Hepatocyte (in vitro differentiated cells): ENCODE measurements around the gene GPATCH4. TPM values are rescaled to one million over a fixed set of nuclear protein-coding genes. Genes with fewer than 3 reads are reported as not detected.

Experiments
- DNase-seq: peaks from one replicate; pipeline ENCODE4 v3.0.0-alpha.2; 2016; ENCODE audit warnings: low spot score
- H2AFZ ChIP-seq: fragments of 200-600 bp; sonication (generic); 2 replicates; pipeline ENCODE4 v1.6.0; 2016; ENCODE audit warnings: antibody characterized with exemption, mild to moderate bottlenecking
- H3K27ac ChIP-seq: fragments of 200-600 bp; sonication (generic); 2 replicates; pipeline ENCODE4 v1.5.1; 2016; ENCODE audit warnings: mild to moderate bottlenecking
- H3K27me3 ChIP-seq: fragments of 200-600 bp; sonication (generic); 2 replicates; pipeline ENCODE4 v1.6.1; 2016
- H3K36me3 ChIP-seq: fragments of 200-600 bp; sonication (generic); replicated peaks from 2 replicates; pipeline ENCODE4 v1.5.1; 2016; ENCODE audit warnings: low read depth; ENCODE audit not compliant: insufficient read depth
- H3K4me1 ChIP-seq: fragments of 200-600 bp; sonication (generic); 2 replicates; pipeline ENCODE4 v1.5.1; 2016; ENCODE audit warnings: mild to moderate bottlenecking, moderate library complexity; ENCODE audit not compliant: insufficient read depth
- H3K4me2 ChIP-seq: fragments of 200-600 bp; sonication (generic); 2 replicates; pipeline ENCODE4 v1.6.0; 2016
- H3K4me3 ChIP-seq: fragments of 200-600 bp; sonication (generic); 2 replicates; pipeline ENCODE4 v1.5.1; 2016; ENCODE audit warnings: mild to moderate bottlenecking
- H3K79me2 ChIP-seq: fragments of 200-600 bp; sonication (generic); 2 replicates; pipeline ENCODE4 v1.6.0; 2017; ENCODE audit warnings: mild to moderate bottlenecking
- H3K9me2 ChIP-seq: fragments of 200-600 bp; sonication (generic); replicated peaks from 2 replicates; pipeline ENCODE4 v1.6.0; 2017; ENCODE audit warnings: mild to moderate bottlenecking; ENCODE audit not compliant: insufficient read depth
- H3K9me3 ChIP-seq: fragments of 200-600 bp; sonication (generic); 2 replicates; pipeline ENCODE4 v1.5.1; 2016; ENCODE audit warnings: low read depth, mild to moderate bottlenecking
- H4K20me1 ChIP-seq: fragments of 200-600 bp; sonication (generic); 2 replicates; pipeline ENCODE4 v1.6.0; 2016; ENCODE audit warnings: mild to moderate bottlenecking; ENCODE audit not compliant: insufficient read depth, poor library complexity, severe bottlenecking
- EZH2 ChIP-seq: fragments of 200-600 bp; sonication (generic); IDR thresholded peaks from 2 replicates; pipeline ENCODE4 v1.6.1; 2016; ENCODE audit warnings: antibody characterized with exemption, mild to moderate bottlenecking, borderline replicate concordance
- EZH2phosphoT487 ChIP-seq: fragments of 200-600 bp; sonication (generic); IDR thresholded peaks from one replicate; pipeline ENCODE4 v1.6.1; 2018; ENCODE audit warnings: antibody characterized with exemption, mild to moderate bottlenecking, low read depth, moderate library complexity; ENCODE audit not compliant: unreplicated experiment, severe bottlenecking
- WGBS: methylation state at CpG from one replicate; pipeline ENCODE4 v1.1.6; 2016; ENCODE audit warnings: low lambda C conversion rate; ENCODE audit errors: missing lambda C conversion rate; 5-methylcytosine and 5-hydroxymethylcytosine counted together
- polyA plus RNA-seq: library from polyadenylated mRNA; unstranded; fragments of >200 nt; fragmentation: Nextera tagmentation; extraction: Ambion mirVana; gene quantifications from 2 replicates; pipeline ENCODE4 v1.2.1, GENCODE V29; 2016
- total RNA-seq: library from RNA; depleted of rRNA; stranded (reverse); fragments of >200 nt; gene quantifications from 2 replicates; pipeline ENCODE4 v1.2.3, GENCODE V29; 2014
- TF ChIP-seq, protein P1 (sequence below): fragments of 200-600 bp; sonication (generic); IDR thresholded peaks from 2 replicates; pipeline ENCODE4 v1.5.1; 2016; ENCODE audit warnings: antibody characterized with exemption, mild to moderate bottlenecking; ENCODE audit not compliant: poor library complexity

GPATCH4 gene
- total and polyA plus RNA-seq, 2 experiments from 2014 or later = 5.6 to 28.3 TPM

- TF ChIP-seq EZH2phosphoT487 = no peak
- TF ChIP-seq, protein P1, sequence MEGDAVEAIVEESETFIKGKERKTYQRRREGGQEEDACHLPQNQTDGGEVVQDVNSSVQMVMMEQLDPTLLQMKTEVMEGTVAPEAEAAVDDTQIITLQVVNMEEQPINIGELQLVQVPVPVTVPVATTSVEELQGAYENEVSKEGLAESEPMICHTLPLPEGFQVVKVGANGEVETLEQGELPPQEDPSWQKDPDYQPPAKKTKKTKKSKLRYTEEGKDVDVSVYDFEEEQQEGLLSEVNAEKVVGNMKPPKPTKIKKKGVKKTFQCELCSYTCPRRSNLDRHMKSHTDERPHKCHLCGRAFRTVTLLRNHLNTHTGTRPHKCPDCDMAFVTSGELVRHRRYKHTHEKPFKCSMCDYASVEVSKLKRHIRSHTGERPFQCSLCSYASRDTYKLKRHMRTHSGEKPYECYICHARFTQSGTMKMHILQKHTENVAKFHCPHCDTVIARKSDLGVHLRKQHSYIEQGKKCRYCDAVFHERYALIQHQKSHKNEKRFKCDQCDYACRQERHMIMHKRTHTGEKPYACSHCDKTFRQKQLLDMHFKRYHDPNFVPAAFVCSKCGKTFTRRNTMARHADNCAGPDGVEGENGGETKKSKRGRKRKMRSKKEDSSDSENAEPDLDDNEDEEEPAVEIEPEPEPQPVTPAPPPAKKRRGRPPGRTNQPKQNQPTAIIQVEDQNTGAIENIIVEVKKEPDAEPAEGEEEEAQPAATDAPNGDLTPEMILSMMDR = peak; percentile 34
- no peaks in the 10 kb centered on the region for H3K36me3 ChIP-seq
- H2AFZ ChIP-seq = no peak overlapping the region
- H3K9me3 ChIP-seq = no peaks in the 10 kb centered on the region
- H3K9me2 ChIP-seq = no peaks in the 10 kb centered on the region
- H3K4me3 ChIP-seq = no peak overlapping the region
- H3K27me3 ChIP-seq = no peaks in the 10 kb centered on the region
- peaks cover 9% of the 10 kb centered on the region for H3K4me1 ChIP-seq
- 41% methylated on average over 10 of the region's 10 CpGs for WGBS
- H3K4me2 ChIP-seq = no peak overlapping the region
- H3K79me2 ChIP-seq = peaks cover 21% of the 10 kb centered on the region
- no peaks in the 10 kb centered on the region for H4K20me1 ChIP-seq
- DNase-seq = no peak
- no peak overlapping the region for H3K27ac ChIP-seq
Observed at GRCh38 chr1:156602557-156602993, 1.3 kb upstream of the GPATCH4 start.

- TF ChIP-seq EZH2phosphoT487 (no peak), EZH2 (no peak)
- TF ChIP-seq, protein P1 = no peak
Observed at GRCh38 chr1:156601892-156602291, 613 bp upstream of the GPATCH4 start.

DNA sequence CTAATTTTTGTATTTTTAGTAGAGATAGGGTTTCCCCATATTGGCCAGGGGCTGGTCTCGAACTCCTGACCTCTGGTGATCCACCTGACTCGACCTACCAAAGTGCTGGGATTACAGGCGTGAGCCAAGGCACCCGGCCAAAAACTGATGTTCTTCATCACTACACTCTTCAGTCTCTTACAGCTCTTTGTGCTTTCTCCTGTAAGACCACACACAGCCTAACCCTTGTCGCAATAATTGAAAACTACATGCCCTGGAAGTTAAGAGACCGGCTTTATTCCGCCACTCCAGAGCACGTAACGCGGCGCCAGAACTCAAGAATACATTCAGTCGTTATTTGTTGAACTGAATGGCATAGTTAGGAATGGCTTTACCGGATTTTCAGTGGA, 552 bp downstream of the GPATCH4 start:
- Histone ChIP-seq H4K20me1 (no peaks in the 10 kb centered on the region), H3K27ac (peak overlapping the region; percentile 82), H3K36me3 (no peaks in the 10 kb centered on the region), H3K9me2 (no peaks in the 10 kb centered on the region), H3K4me1 (peaks cover 9% of the 10 kb centered on the region), H3K27me3 (no peaks in the 10 kb centered on the region), H2AFZ (peak overlapping the region; percentile 97), H3K9me3 (no peaks in the 10 kb centered on the region), H3K4me2 (peak overlapping the region; percentile 85), H3K79me2 (peaks cover 21% of the 10 kb centered on the region), H3K4me3 (peak overlapping the region; percentile 67)
- WGBS = 10% methylated on average over 13 of the region's 13 CpGs
- DNase-seq = no peak
- TF ChIP-seq EZH2phosphoT487 (no peak), EZH2 (no peak)
- TF ChIP-seq, protein P1 = no peak

More at GRCh38 chr1:156601892-156602291, 613 bp upstream of the GPATCH4 start:
- no peak for DNase-seq
- Histone ChIP-seq H3K9me3 (no peaks in the 10 kb centered on the region), H2AFZ (peak overlapping the region; percentile 97), H3K27ac (peak overlapping the region; percentile 82), H3K36me3 (no peaks in the 10 kb centered on the region), H4K20me1 (no peaks in the 10 kb centered on the region), H3K27me3 (no peaks in the 10 kb centered on the region), H3K79me2 (peaks cover 21% of the 10 kb centered on the region), H3K4me3 (peak overlapping the region; percentile 67), H3K4me2 (peak overlapping the region; percentile 85), H3K9me2 (no peaks in the 10 kb centered on the region), H3K4me1 (peaks cover 9% of the 10 kb centered on the region)
- 87% methylated on average over 12 of the region's 12 CpGs for WGBS

DNA sequence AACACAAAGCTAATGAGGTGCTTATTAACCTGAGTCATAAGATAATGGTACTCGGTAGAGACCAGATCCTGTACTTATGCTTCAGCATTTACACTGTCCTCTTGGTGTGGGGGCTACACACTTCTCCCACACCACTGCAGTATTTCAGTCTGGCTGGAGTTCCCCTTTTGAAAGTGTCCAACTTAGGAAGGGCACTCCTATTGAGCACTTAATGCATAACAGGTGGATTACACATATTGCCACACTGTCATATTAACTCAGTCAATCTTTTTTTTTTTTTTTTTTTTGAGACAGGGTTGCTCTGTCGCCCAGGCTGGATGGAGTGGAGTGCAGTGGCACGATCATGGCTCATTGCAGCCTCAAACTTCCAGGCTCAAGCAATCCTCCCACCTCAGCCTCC, 1.5 kb downstream of the GPATCH4 start:
- Histone ChIP-seq H4K20me1 (no peaks in the 10 kb centered on the region), H3K79me2 (peaks cover 21% of the 10 kb centered on the region), H3K4me1 (peaks cover 9% of the 10 kb centered on the region), H3K36me3 (no peaks in the 10 kb centered on the region), H3K9me2 (no peaks in the 10 kb centered on the region), H3K4me2 (peak overlapping the region; percentile 85), H2AFZ (no peak overlapping the region), H3K4me3 (no peak overlapping the region), H3K27me3 (no peaks in the 10 kb centered on the region), H3K27ac (no peak overlapping the region), H3K9me3 (no peaks in the 10 kb centered on the region)
- TF ChIP-seq EZH2phosphoT487 = no peak
- TF ChIP-seq EZH2 = no peak
- TF ChIP-seq, protein P1 = no peak
- no peak for DNase-seq
- 80% methylated on average over 3 of the region's 3 CpGs for WGBS
